ENCODE results near the gene PLEKHA4. TPM values are rescaled to one million over a fixed set of nuclear protein-coding genes. Genes with fewer than 3 reads are reported as not detected.

PLEKHA4 gene
- total and polyA plus RNA-seq, 2 of the 13 experiments (the other 11 are each of a cell fraction or from before 2014, with no cell fraction given) = 4.8 to 6.0 TPM

DNA sequence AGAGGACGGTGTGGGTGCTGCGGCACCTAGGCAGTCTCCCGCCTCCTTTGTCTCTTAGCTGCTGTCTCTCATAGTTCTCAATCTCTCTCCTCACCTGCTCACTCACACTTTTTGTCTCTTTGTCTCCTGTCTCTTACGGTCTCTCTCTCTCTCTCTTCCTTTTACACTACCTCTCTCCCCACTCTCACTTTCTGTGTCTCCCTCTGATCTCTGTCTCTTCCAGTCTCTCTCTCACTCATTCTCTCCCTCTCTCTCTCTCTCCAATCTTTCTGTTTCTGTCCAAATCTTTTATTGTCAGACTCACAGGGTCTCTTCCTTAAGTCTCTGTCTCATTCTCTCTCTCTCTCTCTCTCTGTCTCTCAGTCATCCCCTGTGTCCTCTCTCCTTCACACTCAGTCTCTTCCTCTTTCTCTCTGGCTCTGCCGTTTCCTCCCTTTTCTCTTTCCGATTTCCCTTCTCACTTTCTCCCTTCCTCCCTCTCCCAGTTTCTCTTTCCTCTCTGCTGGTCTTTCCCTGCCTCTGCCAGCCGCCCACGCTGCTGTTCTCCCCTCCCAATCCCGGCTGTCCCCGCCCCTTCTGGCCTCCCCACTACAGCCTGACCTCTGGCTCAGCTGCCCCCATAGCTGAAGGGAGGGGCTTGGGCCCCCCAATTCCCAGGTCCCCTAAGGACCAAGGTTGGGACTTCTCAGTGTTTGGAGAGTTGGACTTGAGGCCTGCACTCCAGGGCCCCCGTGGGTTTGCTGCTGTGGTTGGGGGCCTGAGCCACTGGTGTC lies at the start of gene PLEKHA4 (continued):
- TF ChIP-seq SOX13 (IDR thresholded peaks at IDR 0.05) (no peak), SOX13 (CRISPR knock-in tag; conservative IDR thresholded peaks at IDR 0.05 in 1 of 2, IDR thresholded peaks at IDR 0.05 in 1 of 2) (peak in 1 of 2 experiments; percentile 12; a peak in 1 of 4 replicates), ERF (CRISPR knock-in tag; IDR thresholded peaks at IDR 0.05) (0 out of 2 replicates have a peak, but pooled peaks have one; percentile 3), REPIN1 (CRISPR knock-in tag; IDR thresholded peaks at IDR 0.05; ENCODE audit: borderline replicate concordance, low read depth) (no peak), ZNF782 (CRISPR knock-in tag; IDR thresholded peaks at IDR 0.05; ENCODE audit: borderline replicate concordance) (no peak), HHEX (CRISPR knock-in tag; IDR thresholded peaks at IDR 0.05) (no peak), ZNF331 (CRISPR knock-in tag; IDR thresholded peaks at IDR 0.05) (peak; percentile 45; the same call in 1 of the 2 replicates), ZNF530 (CRISPR knock-in tag; IDR thresholded peaks at IDR 0.05; ENCODE audit: low read depth) (no peak), NCOA5 (CRISPR knock-in tag; IDR thresholded peaks at IDR 0.05) (no peak), ZMYM2 (CRISPR knock-in tag; IDR thresholded peaks at IDR 0.05) (no peak), ZMAT3 (CRISPR knock-in tag; conservative IDR thresholded peaks at IDR 0.05) (no peak), ZNF615 (CRISPR knock-in tag; IDR thresholded peaks at IDR 0.05; ENCODE audit: borderline replicate concordance) (no peak), ZSCAN29 (CRISPR knock-in tag; conservative IDR thresholded peaks at IDR 0.05) (0 out of 2 replicates have a peak, but pooled peaks have one; percentile 27), ZNF10 (CRISPR knock-in tag; IDR thresholded peaks at IDR 0.05; ENCODE audit: borderline replicate concordance, low read depth) (no peak), ZNF816 (CRISPR knock-in tag; IDR thresholded peaks at IDR 0.05; ENCODE audit: borderline replicate concordance) (no peak), ZNF430 (CRISPR knock-in tag; IDR thresholded peaks at IDR 0.05) (0 out of 2 replicates have a peak, but pooled peaks have one; percentile 48), NCOA1 (CRISPR knock-in tag; IDR thresholded peaks at IDR 0.05) (no peak), CBX1 (IDR thresholded peaks at IDR 0.05; ENCODE audit: low read depth) (no peak), RXRB (CRISPR knock-in tag; IDR thresholded peaks at IDR 0.05; ENCODE audit: borderline replicate concordance) (0 out of 2 replicates have a peak, but pooled peaks have one; percentile 22), ZNF773 (CRISPR knock-in tag; IDR thresholded peaks at IDR 0.05; ENCODE audit: borderline replicate concordance) (no peak), PHF20 (CRISPR knock-in tag; IDR thresholded peaks at IDR 0.05) (no peak)
- TF ChIP-seq, protein P1, sequence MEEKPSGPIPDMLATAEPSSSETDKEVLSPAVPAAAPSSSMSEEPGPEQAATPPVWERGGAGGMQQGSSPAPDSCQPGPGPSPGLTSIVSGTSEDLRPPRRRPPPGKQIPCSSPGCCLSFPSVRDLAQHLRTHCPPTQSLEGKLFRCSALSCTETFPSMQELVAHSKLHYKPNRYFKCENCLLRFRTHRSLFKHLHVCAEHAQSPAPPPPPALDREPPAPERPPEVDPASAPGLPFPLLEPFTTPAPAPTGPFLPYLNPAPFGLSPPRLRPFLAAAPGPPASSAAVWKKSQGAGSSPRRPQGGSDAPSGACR (CRISPR knock-in tag; IDR thresholded peaks at IDR 0.05) = no peak
- TF ChIP-seq, protein P2, sequence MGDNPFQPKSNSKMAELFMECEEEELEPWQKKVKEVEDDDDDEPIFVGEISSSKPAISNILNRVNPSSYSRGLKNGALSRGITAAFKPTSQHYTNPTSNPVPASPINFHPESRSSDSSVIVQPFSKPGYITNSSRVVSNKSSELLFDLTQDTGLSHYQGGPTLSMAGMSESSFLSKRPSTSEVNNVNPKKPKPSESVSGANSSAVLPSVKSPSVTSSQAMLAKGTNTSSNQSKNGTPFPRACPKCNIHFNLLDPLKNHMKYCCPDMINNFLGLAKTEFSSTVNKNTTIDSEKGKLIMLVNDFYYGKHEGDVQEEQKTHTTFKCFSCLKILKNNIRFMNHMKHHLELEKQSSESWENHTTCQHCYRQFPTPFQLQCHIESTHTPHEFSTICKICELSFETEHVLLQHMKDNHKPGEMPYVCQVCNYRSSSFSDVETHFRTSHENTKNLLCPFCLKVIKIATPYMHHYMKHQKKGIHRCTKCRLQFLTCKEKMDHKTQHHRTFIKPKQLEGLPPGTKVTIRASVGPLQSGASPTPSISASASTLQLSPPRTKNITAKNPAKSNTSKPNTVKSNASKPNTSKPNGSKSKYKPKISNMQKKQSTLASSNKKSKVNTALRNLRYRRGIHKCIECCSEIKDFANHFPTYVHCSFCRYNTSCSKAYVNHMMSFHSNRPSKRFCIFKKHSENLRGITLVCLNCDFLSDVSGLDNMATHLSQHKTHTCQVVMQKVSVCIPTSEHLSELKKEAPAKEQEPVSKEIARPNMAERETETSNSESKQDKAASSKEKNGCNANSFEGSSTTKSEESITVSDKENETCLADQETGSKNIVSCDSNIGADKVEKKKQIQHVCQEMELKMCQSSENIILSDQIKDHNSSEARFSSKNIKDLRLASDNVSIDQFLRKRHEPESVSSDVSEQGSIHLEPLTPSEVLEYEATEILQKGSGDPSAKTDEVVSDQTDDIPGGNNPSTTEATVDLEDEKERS (CRISPR knock-in tag; IDR thresholded peaks at IDR 0.05) = no peak
- TF ChIP-seq, protein P3, sequence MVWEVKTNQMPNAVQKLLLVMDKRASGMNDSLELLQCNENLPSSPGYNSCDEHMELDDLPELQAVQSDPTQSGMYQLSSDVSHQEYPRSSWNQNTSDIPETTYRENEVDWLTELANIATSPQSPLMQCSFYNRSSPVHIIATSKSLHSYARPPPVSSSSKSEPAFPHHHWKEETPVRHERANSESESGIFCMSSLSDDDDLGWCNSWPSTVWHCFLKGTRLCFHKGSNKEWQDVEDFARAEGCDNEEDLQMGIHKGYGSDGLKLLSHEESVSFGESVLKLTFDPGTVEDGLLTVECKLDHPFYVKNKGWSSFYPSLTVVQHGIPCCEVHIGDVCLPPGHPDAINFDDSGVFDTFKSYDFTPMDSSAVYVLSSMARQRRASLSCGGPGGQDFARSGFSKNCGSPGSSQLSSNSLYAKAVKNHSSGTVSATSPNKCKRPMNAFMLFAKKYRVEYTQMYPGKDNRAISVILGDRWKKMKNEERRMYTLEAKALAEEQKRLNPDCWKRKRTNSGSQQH (CRISPR knock-in tag; IDR thresholded peaks at IDR 0.05; ENCODE audit: low read depth) = 0 out of 2 replicates have a peak, but pooled peaks have one; percentile 1
